CD14-positive monocyte (primary cell): ENCODE data around the gene RTF2. TPM values are rescaled to one million over a fixed set of nuclear protein-coding genes. Genes with fewer than 3 reads are reported as not detected.

Experiments used
- DNase-seq, 3 donors: peaks; one replicate each; pipeline ENCODE4 v3.0.0-alpha.2; 2011 to 2022
- H2AFZ ChIP-seq: 2 replicates; pipeline ENCODE4 v1.6.0; 2012; ENCODE audit warnings: mild to moderate bottlenecking, low read depth, low read length, inconsistent platforms; ENCODE audit not compliant: insufficient read depth, poor library complexity, severe bottlenecking
- H3K27ac ChIP-seq, 2 donors: 1 replicate in 1 of 2; 2 replicates in 1 of 2; pipeline ENCODE4 v1.5.1; 2012 to 2013; ENCODE audit warnings: low read length in 2 of 2, control low read depth in 1 of 2, inconsistent platforms in 1 of 2, low read depth in 1 of 2, mild to moderate bottlenecking in 1 of 2
- H3K27me3 ChIP-seq, 2 donors: one replicate each; pipeline versions ENCODE4 v1.6.0 to v1.6.1; 2011 to 2013; ENCODE audit warnings: low read length in 2 of 2; ENCODE audit not compliant: control insufficient read depth in 2 of 2, insufficient read depth in 2 of 2
- H3K36me3 ChIP-seq, 2 donors: replicated peaks in 1 of 2; 1 replicate in 1 of 2; 2 replicates in 1 of 2; pipeline versions ENCODE4 v1.5.1 to v1.6.1; 2012 to 2013; ENCODE audit warnings: low read length in 2 of 2, control low read depth in 1 of 2, inconsistent platforms in 1 of 2, mild to moderate bottlenecking in 1 of 2; ENCODE audit not compliant: insufficient read depth in 2 of 2, control insufficient read depth in 1 of 2
- H3K4me1 ChIP-seq, 2 donors: 1 replicate in 1 of 2; 2 replicates in 1 of 2; pipeline versions ENCODE4 v1.5.1 to v1.6.1; 2012 to 2013; ENCODE audit warnings: low read length in 2 of 2, control low read depth in 1 of 2, inconsistent platforms in 1 of 2, mild to moderate bottlenecking in 1 of 2, moderate library complexity in 1 of 2; ENCODE audit not compliant: insufficient read depth in 2 of 2, control insufficient read depth in 1 of 2
- H3K4me2 ChIP-seq: replicated peaks from 2 replicates; pipeline ENCODE3; 2012; ENCODE audit warnings: low read length, moderate library complexity, mild to moderate bottlenecking; ENCODE audit not compliant: poor library complexity, severe bottlenecking; ENCODE audit errors: extremely low read depth
- H3K4me3 ChIP-seq, 3 experiments: fragments of 200-600 bp in 1 of 3; sonication (generic) in 1 of 3; replicated peaks in 1 of 3; 1 replicate in 2 of 3; 2 replicates in 1 of 3; pipeline ENCODE4 v1.5.1; 2011 to 2013; ENCODE audit warnings: low read length in 3 of 3, mild to moderate bottlenecking in 3 of 3, control low read depth in 2 of 3, low read depth in 2 of 3, inconsistent platforms in 1 of 3, moderate library complexity in 1 of 3
- H3K79me2 ChIP-seq: 2 replicates; pipeline ENCODE4 v1.6.0; 2012; ENCODE audit warnings: mild to moderate bottlenecking, control low read depth, inconsistent platforms, low read length, moderate library complexity; ENCODE audit not compliant: insufficient read depth
- H3K9ac ChIP-seq: 2 replicates; pipeline ENCODE4 v1.6.0; 2017; ENCODE audit warnings: low read length, mild to moderate bottlenecking; ENCODE audit not compliant: insufficient read depth, poor library complexity, severe bottlenecking
- H3K9me3 ChIP-seq, 2 donors: replicated peaks in 1 of 2; 1 replicate in 1 of 2; 2 replicates in 1 of 2; pipeline versions ENCODE4 v1.5.1 to v1.6.1; 2012 to 2013; ENCODE audit warnings: low read length in 2 of 2, control low read depth in 1 of 2; ENCODE audit not compliant: control insufficient read depth in 1 of 2, insufficient read depth in 1 of 2
- H4K20me1 ChIP-seq: 2 replicates; pipeline ENCODE4 v1.6.0; 2012; ENCODE audit warnings: mild to moderate bottlenecking, low read length, control low read depth, moderate library complexity; ENCODE audit not compliant: insufficient read depth
- H3K27ac Mint-ChIP-seq, 7 donors: one replicate each; pipeline ENCODE4 v1.8.0; 2020; ENCODE audit warnings: mild to moderate bottlenecking in 7 of 7, mixed read lengths in 7 of 7, moderate library complexity in 6 of 7, inconsistent platforms in 2 of 7
- H3K27me3 Mint-ChIP-seq, 3 donors: one replicate each; pipeline ENCODE4 v1.8.0; 2021 to 2022; ENCODE audit warnings: low read depth in 3 of 3, mild to moderate bottlenecking in 3 of 3, mixed read lengths in 3 of 3, moderate library complexity in 3 of 3, inconsistent platforms in 1 of 3
- H3K36me3 Mint-ChIP-seq, 2 donors: one replicate each; pipeline ENCODE4 v1.8.0; 2020; ENCODE audit warnings: mixed read lengths in 2 of 2, inconsistent platforms in 1 of 2, mild to moderate bottlenecking in 1 of 2
- H3K4me1 Mint-ChIP-seq: one replicate; pipeline ENCODE4 v1.8.0; 2020; ENCODE audit warnings: mild to moderate bottlenecking, mixed read lengths
- H3K4me3 Mint-ChIP-seq, 2 donors: one replicate each; pipeline ENCODE4 v1.8.0; 2020; ENCODE audit warnings: mild to moderate bottlenecking in 2 of 2, mixed read lengths in 2 of 2, moderate library complexity in 1 of 2
- H3K9me3 Mint-ChIP-seq, 7 donors: one replicate each; pipeline ENCODE4 v1.8.0; 2020 to 2022; ENCODE audit warnings: mixed read lengths in 7 of 7, mild to moderate bottlenecking in 6 of 7, moderate library complexity in 6 of 7, inconsistent platforms in 2 of 7
- CTCF ChIP-seq: fragments of 200-600 bp; IDR thresholded peaks from one replicate; pipeline ENCODE4 v1.8.0; 2022; ENCODE audit warnings: antibody characterized with exemption, mild to moderate bottlenecking
- WGBS: methylation state at CpG from one replicate; pipeline ENCODE4 v1.1.5; 2013; ENCODE audit warnings: missing lambda C conversion rate; ENCODE audit not compliant: insufficient coverage; 5-methylcytosine and 5-hydroxymethylcytosine counted together
- intact Hi-C, 2 donors: fragments of 100-400 bp; cut with micrococcal nuclease; formaldehyde crosslinking; loops; one replicate each; pipeline versions ENCODE4 v1.15.0 to v1.15.1; 2023
- polyA plus RNA-seq, 3 donors: library from polyadenylated mRNA; depleted of rRNA in 1 of 3; unstranded in 2 of 3; stranded (reverse) in 1 of 3; fragments of 300-500 nt in 2 of 3; fragments of >200 nt in 1 of 3; fragmentation: Illumina TruSeq in 2 of 3; gene quantifications; 1 replicate in 2 of 3; 2 replicates in 1 of 3; pipeline ENCODE4 v1.2.3, GENCODE V29; 2012 to 2021

RTF2 gene
- polyA plus RNA-seq, 3 donors, result 74.3 to 163 (median 148) TPM

- no peak for TF ChIP-seq CTCF
- H3K36me3 ChIP-seq, result no peaks in the 10 kb centered on the region
- H3K27ac ChIP-seq, result no peak overlapping the region
- no peak overlapping the region for H3K4me3 ChIP-seq
- no peak overlapping the region for H3K9ac ChIP-seq
- H3K79me2 ChIP-seq, result no peaks in the 10 kb centered on the region
- Mint-ChIP-seq H3K4me3 (no peak overlapping the region), H3K27me3 (peaks cover 2 to 17% (median 7%) of the 10 kb centered on the region in 3 donors), H3K36me3 (no peaks in the 10 kb centered on the region), H3K4me1 (no peaks in the 10 kb centered on the region), H3K27ac (no peak overlapping the region), H3K9me3 (peaks cover 0 to 2% (median 0%) of the 10 kb centered on the region in 7 donors)
- H3K4me1 ChIP-seq, result no peaks in the 10 kb centered on the region
- no peak for DNase-seq
- no peak overlapping the region for H2AFZ ChIP-seq
- no peaks in the 10 kb centered on the region for H4K20me1 ChIP-seq
- no peaks in the 10 kb centered on the region for H3K9me3 ChIP-seq
- intact Hi-C loops, result no loop called here
- WGBS, result 100% methylated on average over 4 of the region's 9 CpGs
- H3K27me3 ChIP-seq, result no peaks in the 10 kb centered on the region
- no peak overlapping the region for H3K4me2 ChIP-seq
These were observed 74.1 kb downstream of the RTF2 start for GRCh38 chr20:56542489-56543030.

GRCh38 chr20:56551571-56551970 lies 83.1 kb downstream of the RTF2 start:
- WGBS, result 69% methylated on average over 2 of the region's 8 CpGs

More at GRCh38 chr20:56551571-56551970, 83.1 kb downstream of the RTF2 start:
- H2AFZ ChIP-seq, result no peak overlapping the region
- no peak overlapping the region for H3K4me3 ChIP-seq
- H3K9ac ChIP-seq, result no peak overlapping the region
- peaks cover 24% of the 10 kb centered on the region for H3K4me1 Mint-ChIP-seq
- intact Hi-C loops, result loop anchor here (2.0 to 5.0 kb wide), 2 partner anchors 496 to 497 kb away; no protein-coding TSS in a partner anchor
- no peaks in the 10 kb centered on the region for H3K36me3 Mint-ChIP-seq
- no peaks in the 10 kb centered on the region for H3K79me2 ChIP-seq
- peaks cover 0 to 2% (median 0%) of the 10 kb centered on the region in 7 donors for H3K9me3 Mint-ChIP-seq
- no peak overlapping the region for H3K4me3 Mint-ChIP-seq
- peaks cover 28 to 30% of the 10 kb centered on the region in 2 donors for H3K4me1 ChIP-seq
- DNase-seq, result no peak
- no peak overlapping the region for H3K4me2 ChIP-seq
- TF ChIP-seq CTCF, result no peak
- no peaks in the 10 kb centered on the region for H4K20me1 ChIP-seq
- H3K9me3 ChIP-seq, result no peaks in the 10 kb centered on the region
- H3K27me3 ChIP-seq, result no peaks in the 10 kb centered on the region
- H3K36me3 ChIP-seq, result no peaks in the 10 kb centered on the region
- no peak overlapping the region for H3K27ac Mint-ChIP-seq
- H3K27ac ChIP-seq, result no peak overlapping the region
- H3K27me3 Mint-ChIP-seq, result peaks cover 2 to 7% (median 3%) of the 10 kb centered on the region in 3 donors
